ENCODE data around the gene ACTL7A. TPM values are rescaled to one million over a fixed set of nuclear protein-coding genes. Genes with fewer than 3 reads are reported as not detected.
"Not testable (repeated sequence)": the region's sequence is repeated elsewhere in the genome, so short reads cannot be mapped to it uniquely, and the experiment has no call there.

The ACTL7A gene
- total RNA-seq, 4 donors from 2014 or later, result not detected

DNA sequence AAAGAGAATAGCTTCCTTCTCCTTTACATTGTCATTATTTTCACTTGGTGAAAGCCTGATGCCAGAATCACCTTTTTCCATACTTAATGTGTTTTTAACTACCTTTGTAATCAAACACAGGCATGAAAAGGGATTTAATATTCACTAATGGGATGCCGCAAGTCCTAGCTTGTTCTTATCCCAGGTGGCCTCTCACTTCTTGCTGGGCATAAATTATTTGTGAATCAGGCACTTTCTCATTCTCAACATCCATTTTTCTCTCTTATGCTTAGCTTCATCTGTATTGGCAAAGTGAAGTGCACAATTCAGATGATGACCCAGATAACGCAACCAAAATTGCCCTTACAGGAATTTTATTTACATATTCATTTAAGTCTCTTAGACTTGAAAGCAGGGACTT is 17.2 kb upstream of the ACTL7A start:
- Histone ChIP-seq H3K4me3 (no peak overlapping the region), H3K27ac (no peak overlapping the region), H3K36me3 (no peaks in the 10 kb centered on the region), H3K9me3 (no peaks in the 10 kb centered on the region), H3K4me1 (no peaks in the 10 kb centered on the region), H3K27me3 (no peaks in the 10 kb centered on the region)
- no peak for DNase-seq
- in situ Hi-C loops (cut with MboI; ENCODE audit: low pct_ligation_motif_present in 1 of 4, low pct_unique_long_range_greater_than_20kb in 1 of 4, low sequenced_read_pairs in 3 of 4) (no loop called here), intact Hi-C loops (cut with DNase I; ENCODE audit: low total_unique reads) (loop anchor here (5.0 kb wide), 1 partner anchor 1578 kb away; no protein-coding TSS in a partner anchor)
- 67 to 74% methylated on average over 2 of the region's 2 CpGs for WGBS, 2 donors (ENCODE audit: low coverage in 1 of 2)
- TF ChIP-seq, protein P1, sequence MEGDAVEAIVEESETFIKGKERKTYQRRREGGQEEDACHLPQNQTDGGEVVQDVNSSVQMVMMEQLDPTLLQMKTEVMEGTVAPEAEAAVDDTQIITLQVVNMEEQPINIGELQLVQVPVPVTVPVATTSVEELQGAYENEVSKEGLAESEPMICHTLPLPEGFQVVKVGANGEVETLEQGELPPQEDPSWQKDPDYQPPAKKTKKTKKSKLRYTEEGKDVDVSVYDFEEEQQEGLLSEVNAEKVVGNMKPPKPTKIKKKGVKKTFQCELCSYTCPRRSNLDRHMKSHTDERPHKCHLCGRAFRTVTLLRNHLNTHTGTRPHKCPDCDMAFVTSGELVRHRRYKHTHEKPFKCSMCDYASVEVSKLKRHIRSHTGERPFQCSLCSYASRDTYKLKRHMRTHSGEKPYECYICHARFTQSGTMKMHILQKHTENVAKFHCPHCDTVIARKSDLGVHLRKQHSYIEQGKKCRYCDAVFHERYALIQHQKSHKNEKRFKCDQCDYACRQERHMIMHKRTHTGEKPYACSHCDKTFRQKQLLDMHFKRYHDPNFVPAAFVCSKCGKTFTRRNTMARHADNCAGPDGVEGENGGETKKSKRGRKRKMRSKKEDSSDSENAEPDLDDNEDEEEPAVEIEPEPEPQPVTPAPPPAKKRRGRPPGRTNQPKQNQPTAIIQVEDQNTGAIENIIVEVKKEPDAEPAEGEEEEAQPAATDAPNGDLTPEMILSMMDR (IDR thresholded peaks at IDR 0.05), result no peak
- no peak for TF ChIP-seq EP300 (IDR thresholded peaks at IDR 0.05; ENCODE audit: low read depth)
- TF ChIP-seq POLR2AphosphoS5 (IDR thresholded peaks at IDR 0.05), result no peak
- no peak for TF ChIP-seq POLR2A (IDR thresholded peaks at IDR 0.05)

DNA sequence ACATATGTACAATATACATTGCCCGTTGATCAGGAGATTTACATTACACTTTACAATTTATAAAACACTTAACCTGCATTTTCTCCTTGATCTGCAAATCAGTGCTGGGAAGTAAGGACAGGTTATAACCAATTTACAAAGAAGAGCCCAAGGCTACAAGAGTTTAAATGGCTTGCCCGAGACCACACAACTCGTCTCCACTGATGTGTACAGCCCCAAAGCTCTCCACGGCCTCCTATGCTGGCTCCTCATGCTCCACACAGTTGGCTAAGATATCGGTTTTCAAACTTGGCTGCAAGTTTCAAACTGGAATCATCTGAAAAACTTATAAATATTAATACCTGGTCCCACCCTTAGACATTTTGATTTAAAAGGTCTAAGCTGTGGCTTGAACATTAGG is 16.6 kb upstream of the ACTL7A start:
- in situ Hi-C loops (cut with MboI; ENCODE audit: low pct_ligation_motif_present in 1 of 4, low pct_unique_long_range_greater_than_20kb in 1 of 4, low sequenced_read_pairs in 3 of 4), result no loop called here
- H3K4me3 ChIP-seq, result no peak overlapping the region
- TF ChIP-seq, protein P1 (IDR thresholded peaks at IDR 0.05), result no peak
- WGBS, 2 donors (ENCODE audit: low coverage in 1 of 2), result 85 to 86% methylated on average over 5 of the region's 5 CpGs
- no peak overlapping the region for H3K27ac ChIP-seq
- no peak for DNase-seq
- H3K36me3 ChIP-seq, result no peaks in the 10 kb centered on the region
- no peaks in the 10 kb centered on the region for H3K4me1 ChIP-seq
- H3K9me3 ChIP-seq, result no peaks in the 10 kb centered on the region
- H3K27me3 ChIP-seq, result no peaks in the 10 kb centered on the region
- intact Hi-C loops (cut with DNase I; ENCODE audit: low total_unique reads), result loop anchor here (5.0 kb wide), 1 partner anchor 1578 kb away; no protein-coding TSS in a partner anchor

DNA sequence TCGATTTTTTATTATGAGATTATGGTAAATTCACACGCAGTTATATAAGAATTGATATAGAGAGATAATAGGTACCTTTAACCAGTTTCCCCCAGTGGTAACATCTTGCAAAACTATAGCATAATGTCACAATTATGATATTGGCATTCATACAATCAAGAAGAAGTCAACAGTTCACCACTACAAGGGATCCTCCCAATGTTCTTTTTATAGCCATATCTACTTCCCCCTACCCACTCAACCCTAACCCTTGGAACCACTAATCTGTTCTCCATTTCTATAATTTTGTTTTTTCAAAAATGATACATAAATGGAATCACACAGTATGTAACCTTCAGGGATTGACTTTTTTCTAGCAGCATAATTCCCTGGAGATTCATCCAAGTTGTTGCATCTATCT is 16.1 kb upstream of the ACTL7A start:
- H3K27ac ChIP-seq, result no peak overlapping the region
- no peak for DNase-seq

DNA sequence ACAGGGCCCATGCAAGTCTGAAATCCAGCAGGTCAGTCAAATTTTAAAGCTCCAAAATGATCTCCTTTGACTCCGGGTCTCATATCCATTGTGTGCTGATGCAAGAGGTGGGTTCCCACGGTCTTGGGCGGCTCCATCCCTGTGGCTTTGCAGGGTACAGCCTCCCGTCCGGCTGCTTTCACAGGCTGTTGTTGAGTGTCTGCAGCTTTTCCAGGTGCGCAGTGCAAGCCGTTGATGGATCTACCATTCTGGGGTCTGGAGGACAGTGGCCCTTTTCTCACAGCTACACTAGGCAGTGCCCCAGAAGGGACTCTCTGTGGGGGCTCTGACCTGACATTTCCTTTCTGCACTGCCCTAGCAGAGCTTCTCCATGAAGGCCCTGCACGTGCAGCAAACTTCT is 13.8 kb upstream of the ACTL7A start:
- WGBS, 2 donors (ENCODE audit: low coverage in 1 of 2), result 95% methylated on average over 8 of the region's 8 CpGs; no CpG with 5 or more reads in 1 of the 2 donors
- intact Hi-C loops (cut with DNase I; ENCODE audit: low total_unique reads), result loop anchor here (5.0 kb wide), 1 partner anchor 1581 kb away; no protein-coding TSS in a partner anchor
- H3K36me3 ChIP-seq, result not testable (repeated sequence)

More for the DNA sequence above, 16.1 kb upstream of the ACTL7A start:
- in situ Hi-C loops (cut with MboI; ENCODE audit: low pct_ligation_motif_present in 1 of 4, low pct_unique_long_range_greater_than_20kb in 1 of 4, low sequenced_read_pairs in 3 of 4), result no loop called here
- H3K27me3 ChIP-seq, result no peaks in the 10 kb centered on the region
- TF ChIP-seq, protein P1 (IDR thresholded peaks at IDR 0.05), result no peak
- TF ChIP-seq POLR2AphosphoS5 (IDR thresholded peaks at IDR 0.05), result no peak
- TF ChIP-seq POLR2A (IDR thresholded peaks at IDR 0.05), result no peak
- TF ChIP-seq EP300 (IDR thresholded peaks at IDR 0.05; ENCODE audit: low read depth), result no peak
- no peaks in the 10 kb centered on the region for H3K36me3 ChIP-seq
- intact Hi-C loops (cut with DNase I; ENCODE audit: low total_unique reads), result loop anchor here (5.0 kb wide), 1 partner anchor 1579 kb away; no protein-coding TSS in a partner anchor
- H3K9me3 ChIP-seq, result no peaks in the 10 kb centered on the region
- no peaks in the 10 kb centered on the region for H3K4me1 ChIP-seq
- no peak overlapping the region for H3K4me3 ChIP-seq
- WGBS, 2 donors (ENCODE audit: low coverage in 1 of 2), result 78 to 82% methylated on average over 2 of the region's 2 CpGs

DNA sequence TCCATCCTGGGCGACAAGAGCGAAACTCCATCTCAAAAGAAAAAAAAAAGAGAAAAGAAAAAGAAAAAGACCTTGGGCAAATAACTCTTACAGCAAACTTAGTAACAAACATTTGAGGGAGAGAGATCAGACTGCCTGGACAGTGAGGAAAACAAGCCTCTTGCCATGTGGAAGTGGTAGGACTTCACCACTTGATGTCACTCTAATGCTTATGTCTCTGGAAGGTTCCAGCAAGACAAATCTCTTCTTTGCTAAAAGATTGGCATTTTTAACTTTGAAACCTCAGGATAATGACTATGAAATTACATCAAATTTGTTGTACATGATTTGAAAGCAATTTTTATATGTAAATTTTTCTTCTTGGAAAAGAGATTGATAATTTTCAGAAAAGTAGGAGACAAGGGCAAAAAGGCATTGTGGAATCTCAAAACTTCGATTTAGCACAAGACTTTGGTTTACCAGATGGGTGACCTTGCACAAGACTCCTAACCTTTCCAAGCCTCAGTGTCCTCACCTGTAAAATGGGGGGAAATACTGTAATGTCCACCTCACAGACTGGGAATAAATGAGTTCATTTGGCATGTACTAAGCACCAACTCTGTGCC is 11.7 kb upstream of the ACTL7A start:
- H3K4me3 ChIP-seq, result no peak overlapping the region
- WGBS, 2 donors (ENCODE audit: low coverage in 1 of 2), result 93 to 97% methylated on average over 3 of the region's 3 CpGs
- intact Hi-C loops (cut with DNase I; ENCODE audit: low total_unique reads), result no loop called here
- H3K27ac ChIP-seq, result no peak overlapping the region
- in situ Hi-C loops (cut with MboI; ENCODE audit: low pct_ligation_motif_present in 1 of 4, low pct_unique_long_range_greater_than_20kb in 1 of 4, low sequenced_read_pairs in 3 of 4), result loop anchor here in 1 of 4 donors (25.0 kb wide), 1 partner anchor 112 kb away; no protein-coding TSS in a partner anchor
- no peaks in the 10 kb centered on the region for H3K4me1 ChIP-seq
- H3K36me3 ChIP-seq, result no peaks in the 10 kb centered on the region
- DNase-seq, result no peak
- no peak for TF ChIP-seq EP300 (IDR thresholded peaks at IDR 0.05; ENCODE audit: low read depth)
- TF ChIP-seq, protein P1 (IDR thresholded peaks at IDR 0.05), result peak in 2 of 5 experiments; percentile 12 to 21
- H3K9me3 ChIP-seq, result no peaks in the 10 kb centered on the region
- no peaks in the 10 kb centered on the region for H3K27me3 ChIP-seq

More for the DNA sequence above, 13.8 kb upstream of the ACTL7A start:
- H3K4me3 ChIP-seq; H3K27ac ChIP-seq; DNase-seq; H3K27me3 ChIP-seq; H3K4me1 ChIP-seq; H3K9me3 ChIP-seq; in situ Hi-C loops (cut with MboI; ENCODE audit: low pct_ligation_motif_present in 1 of 4, low pct_unique_long_range_greater_than_20kb in 1 of 4, low sequenced_read_pairs in 3 of 4): not testable (repeated sequence)

All from transverse colon (tissue), 4 donors.